ENCODE results near the gene R3HCC1L.

Gene R3HCC1L

DNA sequence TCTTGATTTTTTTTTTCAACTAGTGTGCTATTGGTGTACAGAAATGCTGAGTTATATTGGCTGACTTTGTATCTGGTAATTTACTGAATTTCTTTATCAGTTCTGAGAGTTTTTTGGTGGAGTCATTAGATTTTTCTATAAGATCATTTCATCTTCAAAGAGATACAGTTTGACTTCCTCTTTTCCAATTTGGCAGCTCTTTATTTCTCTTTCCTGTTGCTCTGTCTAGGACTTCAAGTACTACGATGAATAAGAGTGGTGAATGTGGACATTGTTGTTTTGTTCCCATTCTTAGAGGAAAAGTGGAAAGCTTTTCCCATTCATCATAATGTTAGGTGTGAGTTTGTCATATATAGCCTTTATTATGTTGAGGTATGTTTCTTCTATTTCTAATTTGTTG lies 83.3 kb downstream of the R3HCC1L start:
- H3K9ac ChIP-seq (ENCODE audit: low read depth, low read length, poor library complexity, severe bottlenecking) = no peak overlapping the region
- H3K9me3 ChIP-seq (ENCODE audit: insufficient read depth, low read depth, low read length) = peaks cover 14% of the 10 kb centered on the region; the same call in 1 of the 2 replicates
- H3K79me2 ChIP-seq (ENCODE audit: insufficient read depth, low read length) = peaks cover 27% of the 10 kb centered on the region
- no peaks in the 10 kb centered on the region for H3K9me2 ChIP-seq (replicated peaks; ENCODE audit: low read depth, low read length)
- no peak overlapping the region for H3K4me3 ChIP-seq (ENCODE audit: low read length, poor library complexity, severe bottlenecking)
- no peaks in the 10 kb centered on the region for H3K4me1 ChIP-seq (ENCODE audit: insufficient read depth, low read length, poor library complexity, severe bottlenecking)
- H3K27me3 ChIP-seq (ENCODE audit: insufficient read depth, low read length, poor library complexity, severe bottlenecking) = no peaks in the 10 kb centered on the region
- H3K4me2 ChIP-seq (ENCODE audit: low read depth, low read length, poor library complexity, severe bottlenecking) = no peak overlapping the region
- peaks cover 3% of the 10 kb centered on the region; the same call in 1 of the 2 replicates for H3K36me3 ChIP-seq (ENCODE audit: insufficient read depth, low read length)
- TF ChIP-seq EZH2phosphoT487 (IDR thresholded peaks at IDR 0.05; ENCODE audit: borderline replicate concordance) (no peak), CTCF (conservative IDR thresholded peaks at IDR 0.05; ENCODE audit: low read length) (no peak)
- no peaks in the 10 kb centered on the region for H3F3A ChIP-seq (ENCODE audit: low read depth)
- no peaks in the 10 kb centered on the region for H4K20me1 ChIP-seq (ENCODE audit: insufficient read depth, low read length, poor library complexity, severe bottlenecking)
- no peak overlapping the region for H2AFZ ChIP-seq (ENCODE audit: low read length)

GRCh38 chr10:98223874-98224273 lies 89.4 kb downstream of the R3HCC1L start:
- peaks cover 14% of the 10 kb centered on the region; the same call in 1 of the 2 replicates for H3K36me3 ChIP-seq (ENCODE audit: insufficient read depth, low read length)
- H3K4me1 ChIP-seq (ENCODE audit: insufficient read depth, low read length, poor library complexity, severe bottlenecking) = peaks cover 16% of the 10 kb centered on the region
- no peaks in the 10 kb centered on the region for H4K20me1 ChIP-seq (ENCODE audit: insufficient read depth, low read length, poor library complexity, severe bottlenecking)
- no peak overlapping the region for H3K9ac ChIP-seq (ENCODE audit: low read depth, low read length, poor library complexity, severe bottlenecking)
- no peak overlapping the region for H3K4me3 ChIP-seq (ENCODE audit: low read length, poor library complexity, severe bottlenecking)
- H3F3A ChIP-seq (ENCODE audit: low read depth) = no peaks in the 10 kb centered on the region
- H3K9me2 ChIP-seq (replicated peaks; ENCODE audit: low read depth, low read length) = no peaks in the 10 kb centered on the region
- H2AFZ ChIP-seq (ENCODE audit: low read length) = no peak overlapping the region
- peaks cover 22% of the 10 kb centered on the region for H3K9me3 ChIP-seq (ENCODE audit: insufficient read depth, low read depth, low read length)
- H3K4me2 ChIP-seq (ENCODE audit: low read depth, low read length, poor library complexity, severe bottlenecking) = no peak overlapping the region
- H3K79me2 ChIP-seq (ENCODE audit: insufficient read depth, low read length) = peaks cover 43% of the 10 kb centered on the region
- H3K27me3 ChIP-seq (ENCODE audit: insufficient read depth, low read length, poor library complexity, severe bottlenecking) = no peaks in the 10 kb centered on the region
- TF ChIP-seq CTCF (conservative IDR thresholded peaks at IDR 0.05; ENCODE audit: low read length) (no peak), EZH2phosphoT487 (IDR thresholded peaks at IDR 0.05; ENCODE audit: borderline replicate concordance) (no peak)

DNA sequence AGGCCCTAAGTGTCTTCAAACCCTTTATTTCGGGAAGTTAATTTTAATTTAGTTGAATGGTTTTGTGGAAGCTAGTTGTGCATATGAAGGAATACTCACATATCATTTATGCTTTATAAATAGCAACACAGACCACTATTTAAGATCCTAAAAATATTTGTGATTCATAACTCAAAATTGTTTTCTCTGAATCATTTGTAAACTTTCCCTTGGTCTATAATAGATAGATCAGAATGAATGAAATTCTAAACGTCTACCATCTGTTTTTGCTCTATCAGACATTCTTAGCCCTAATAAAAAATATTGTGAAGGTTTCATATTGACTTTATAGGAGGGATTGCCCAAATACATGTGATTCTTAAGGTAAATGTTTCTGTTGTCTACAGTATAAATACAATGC lies 90.1 kb downstream of the R3HCC1L start:
- no peaks in the 10 kb centered on the region for H3F3A ChIP-seq (ENCODE audit: low read depth)
- peaks cover 19% of the 10 kb centered on the region for H3K9me3 ChIP-seq (ENCODE audit: insufficient read depth, low read depth, low read length)
- no peaks in the 10 kb centered on the region for H3K27me3 ChIP-seq (ENCODE audit: insufficient read depth, low read length, poor library complexity, severe bottlenecking)
- H3K4me1 ChIP-seq (ENCODE audit: insufficient read depth, low read length, poor library complexity, severe bottlenecking) = peaks cover 16% of the 10 kb centered on the region
- H4K20me1 ChIP-seq (ENCODE audit: insufficient read depth, low read length, poor library complexity, severe bottlenecking) = no peaks in the 10 kb centered on the region
- no peaks in the 10 kb centered on the region for H3K9me2 ChIP-seq (replicated peaks; ENCODE audit: low read depth, low read length)
- peaks cover 14% of the 10 kb centered on the region; the same call in 1 of the 2 replicates for H3K36me3 ChIP-seq (ENCODE audit: insufficient read depth, low read length)
- no peak overlapping the region for H2AFZ ChIP-seq (ENCODE audit: low read length)
- TF ChIP-seq CTCF (conservative IDR thresholded peaks at IDR 0.05; ENCODE audit: low read length) (no peak), EZH2phosphoT487 (IDR thresholded peaks at IDR 0.05; ENCODE audit: borderline replicate concordance) (no peak)
- H3K9ac ChIP-seq (ENCODE audit: low read depth, low read length, poor library complexity, severe bottlenecking) = no peak overlapping the region
- peaks cover 37% of the 10 kb centered on the region for H3K79me2 ChIP-seq (ENCODE audit: insufficient read depth, low read length)
- no peak overlapping the region for H3K4me2 ChIP-seq (ENCODE audit: low read depth, low read length, poor library complexity, severe bottlenecking)
- no peak overlapping the region for H3K4me3 ChIP-seq (ENCODE audit: low read length, poor library complexity, severe bottlenecking)
